GM12872 (cell line): ENCODE results near the gene OR6V1.

Experiments used
- CTCF ChIP-seq: IDR thresholded peaks from 3 replicates; pipeline ENCODE4 v1.5.1; 2011; ENCODE audit warnings: low read depth, mild to moderate bottlenecking, low read length, moderate library complexity; ENCODE audit not compliant: insufficient read depth

The OR6V1 gene

GRCh38 chr7:143042790-143043271, 9.3 kb upstream of the OR6V1 start:
- TF ChIP-seq CTCF, result no peak

GRCh38 chr7:143043391-143043790, 8.8 kb upstream of the OR6V1 start:
- no peak for TF ChIP-seq CTCF

GRCh38 chr7:143046426-143046851, 5.7 kb upstream of the OR6V1 start:
- no peak for TF ChIP-seq CTCF

- no peak for TF ChIP-seq CTCF
These were observed 4.8 kb upstream of the OR6V1 start for GRCh38 chr7:143047326-143047725.

- TF ChIP-seq CTCF, result no peak
These were observed 3.3 kb upstream of the OR6V1 start for GRCh38 chr7:143048827-143049226.

GRCh38 chr7:143049362-143049761, 2.8 kb upstream of the OR6V1 start:
- TF ChIP-seq CTCF, result no peak

- no peak for TF ChIP-seq CTCF
These were observed 1.2 kb upstream of the OR6V1 start for GRCh38 chr7:143050931-143051330.

- TF ChIP-seq CTCF, result no peak
These were observed 2.5 kb downstream of the OR6V1 start for GRCh38 chr7:143054621-143055020.
